Erythroblast (primary cell): ENCODE data around the gene CBFB.

Experiments
- DNase-seq, 2 experiments: peaks; one replicate each; lab custom pipeline; 2025; lab: John Stamatoyannopoulos, UW
- GATA1 ChIP-seq: IDR thresholded peaks from 2 replicates; pipeline ENCODE4 v1.6.1; 2011; ENCODE audit warnings: low read depth, mild to moderate bottlenecking, control low read depth, low read length, moderate library complexity
- POLR2A ChIP-seq: IDR thresholded peaks from 2 replicates; pipeline ENCODE4 v1.6.1; 2011; ENCODE audit warnings: mild to moderate bottlenecking, low read length

Gene CBFB

DNA sequence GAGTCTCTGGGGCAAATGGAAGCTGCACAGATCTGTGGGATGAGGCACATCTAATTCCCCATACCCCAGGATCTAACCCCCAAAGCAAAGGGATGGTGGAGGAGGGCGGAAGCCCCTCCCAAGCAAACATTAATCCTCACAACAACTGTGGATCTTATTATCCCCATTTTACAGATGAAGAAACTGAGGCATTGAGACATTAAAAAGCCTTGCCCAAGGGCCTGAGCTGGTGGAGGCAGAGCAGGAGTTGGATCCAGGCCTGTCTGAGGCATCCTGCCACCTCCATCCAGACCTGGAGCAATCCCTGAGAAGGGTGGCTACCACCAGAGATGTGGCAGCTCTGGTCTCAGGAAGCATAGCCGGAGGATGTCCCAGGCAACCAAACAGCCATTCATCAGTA lies 17.7 kb upstream of the CBFB start:
- no peak for TF ChIP-seq GATA1
- TF ChIP-seq POLR2A: no peak
- no peak for DNase-seq

DNA sequence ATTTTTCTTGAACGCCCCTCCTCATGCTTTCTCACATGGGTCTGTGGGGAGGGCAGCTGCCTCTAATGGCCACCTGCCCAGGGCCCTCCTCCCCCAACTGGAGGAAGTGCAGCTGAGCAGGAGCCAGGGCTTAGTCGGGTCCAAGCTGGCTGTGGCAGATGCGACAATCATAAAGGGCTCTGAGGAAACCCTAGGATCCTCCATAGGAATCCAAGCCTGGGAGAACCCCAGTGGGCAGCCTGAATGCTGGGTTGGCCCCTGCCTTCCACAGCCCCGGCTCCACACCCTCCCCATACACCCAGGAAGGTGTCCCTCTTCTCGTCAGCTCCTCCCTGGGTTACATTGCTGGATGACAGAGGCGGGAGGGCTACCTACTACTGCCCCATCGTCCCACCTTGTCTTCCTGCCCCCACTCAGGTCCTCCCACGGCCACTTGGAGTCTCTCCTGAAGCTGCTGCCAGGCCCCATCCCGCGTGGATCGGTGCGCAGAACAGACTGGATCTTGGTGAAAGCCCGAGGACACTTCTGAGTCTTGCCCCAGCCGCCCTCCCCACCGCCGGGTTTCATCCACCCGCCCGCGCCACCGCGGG lies 15.6 kb upstream of the CBFB start:
- no peak for DNase-seq
- TF ChIP-seq GATA1 (no peak), POLR2A (no peak)

DNA sequence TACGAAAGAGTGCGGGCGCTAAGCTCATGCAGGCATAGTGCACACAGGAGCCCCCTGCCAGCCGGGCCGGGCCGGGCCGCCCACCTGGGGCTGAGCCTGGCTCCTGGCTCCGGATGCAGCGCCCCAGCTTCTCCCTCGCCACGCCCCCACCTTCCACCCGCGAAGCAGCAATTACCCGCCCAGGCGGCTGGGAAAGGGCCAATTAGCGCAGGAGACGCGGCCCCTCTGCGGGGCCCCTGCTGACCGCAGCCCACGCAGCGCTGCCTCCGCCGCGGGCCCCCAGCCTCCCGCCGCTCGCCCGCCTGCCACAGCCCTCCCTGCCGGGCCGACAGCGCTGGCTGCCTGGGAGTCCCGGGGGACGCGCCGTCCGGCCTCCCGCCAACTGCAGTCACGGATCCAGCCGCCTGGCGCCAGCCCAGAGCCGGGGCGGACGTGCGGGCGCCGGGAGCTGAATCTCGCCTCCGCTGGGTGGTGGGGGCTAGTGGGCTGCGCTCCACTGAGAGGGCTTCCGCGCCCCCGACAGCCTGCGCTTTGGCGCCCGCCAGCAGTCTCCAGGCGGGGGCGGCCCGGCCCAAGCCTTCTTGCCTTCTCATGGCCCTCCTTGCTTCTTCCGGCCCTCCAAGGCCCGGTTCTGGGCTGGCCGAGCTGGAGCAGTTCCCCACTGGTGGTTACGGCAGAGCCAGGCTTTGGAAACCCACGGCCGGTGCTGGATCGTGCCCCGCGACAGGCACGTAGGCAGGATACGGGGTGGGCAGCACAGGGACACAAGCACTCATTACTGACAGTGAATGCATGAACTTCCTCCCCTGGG lies 14.9 kb upstream of the CBFB start:
- no peak for TF ChIP-seq POLR2A
- TF ChIP-seq GATA1: no peak
- peak; percentile 20 to 21 for DNase-seq

DNA sequence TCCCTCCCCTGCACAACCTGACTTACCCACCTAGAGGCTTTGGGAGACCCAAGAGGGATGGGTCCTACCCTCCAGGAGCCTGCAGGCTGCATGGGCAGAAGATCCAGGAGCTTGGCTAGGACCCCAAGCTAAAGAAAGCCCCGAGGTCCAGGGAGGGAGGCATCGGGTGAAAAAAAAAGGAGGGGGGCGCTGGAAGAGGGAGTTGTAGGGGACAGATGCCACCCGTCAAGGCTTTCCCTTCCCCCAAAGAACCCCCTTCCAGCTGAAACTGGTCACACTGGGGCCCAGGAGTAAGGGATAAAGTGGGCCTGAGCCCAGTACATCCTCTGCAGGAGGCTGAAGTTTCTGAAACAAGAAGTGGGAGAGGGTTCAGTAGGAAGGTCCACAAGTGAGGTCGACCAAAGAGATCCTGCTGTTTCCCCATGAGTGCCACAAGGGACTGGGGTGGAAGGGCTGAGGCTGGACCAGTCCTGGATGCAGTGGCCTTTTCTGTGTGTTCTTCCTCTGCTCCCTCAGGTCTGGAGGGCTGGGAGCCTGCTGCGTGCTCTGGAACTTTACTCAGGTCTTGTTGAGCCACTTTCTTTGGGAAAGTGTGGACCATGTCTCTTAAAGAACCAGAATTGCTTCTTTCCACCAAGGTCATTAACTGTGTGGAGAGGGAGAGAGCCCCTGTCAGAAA lies 14.2 kb upstream of the CBFB start:
- DNase-seq: no peak
- no peak for TF ChIP-seq GATA1

DNA sequence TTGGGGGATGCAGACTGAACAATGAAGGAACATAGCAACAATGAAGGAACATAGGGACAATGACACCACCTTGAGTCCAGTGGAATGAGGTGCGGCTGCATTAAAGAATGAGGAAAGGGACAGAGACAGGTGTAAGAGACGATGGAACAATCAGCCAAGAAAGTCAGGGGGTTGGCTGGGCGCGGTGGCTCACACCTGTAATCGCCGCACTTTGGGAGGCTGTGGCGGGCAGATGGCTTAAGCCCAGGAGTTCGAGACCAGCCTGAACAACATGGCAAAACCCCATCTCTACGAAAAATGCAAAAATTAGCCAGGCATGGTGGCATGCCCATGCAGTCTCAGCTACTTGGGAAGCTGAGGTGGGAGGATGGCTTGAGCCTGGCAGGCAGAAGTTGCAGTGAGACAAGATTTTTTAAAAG lies 13.6 kb upstream of the CBFB start:
- TF ChIP-seq POLR2A: no peak
- TF ChIP-seq GATA1: no peak
- DNase-seq: no peak

DNA sequence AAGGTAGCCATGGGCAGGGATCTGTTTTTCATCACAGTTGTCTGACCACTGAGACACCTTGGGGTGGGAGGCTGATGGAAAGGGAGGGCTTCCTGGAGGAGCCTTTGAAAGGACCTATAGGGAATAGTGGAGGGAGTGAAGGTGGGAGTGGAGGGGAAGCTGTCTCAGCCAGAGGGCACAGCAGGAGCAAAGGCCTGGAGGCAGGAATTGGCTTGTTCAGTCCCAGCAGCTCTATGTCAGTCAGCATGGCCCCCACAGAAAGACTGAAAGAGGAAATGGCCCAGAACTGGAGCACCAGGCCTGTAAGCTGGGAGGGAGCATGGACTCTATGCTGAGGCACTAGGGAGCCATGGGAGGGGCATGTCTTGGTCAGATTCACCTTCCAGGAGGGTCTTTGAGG lies 12.8 kb upstream of the CBFB start:
- no peak for TF ChIP-seq POLR2A
- no peak for TF ChIP-seq GATA1

DNA sequence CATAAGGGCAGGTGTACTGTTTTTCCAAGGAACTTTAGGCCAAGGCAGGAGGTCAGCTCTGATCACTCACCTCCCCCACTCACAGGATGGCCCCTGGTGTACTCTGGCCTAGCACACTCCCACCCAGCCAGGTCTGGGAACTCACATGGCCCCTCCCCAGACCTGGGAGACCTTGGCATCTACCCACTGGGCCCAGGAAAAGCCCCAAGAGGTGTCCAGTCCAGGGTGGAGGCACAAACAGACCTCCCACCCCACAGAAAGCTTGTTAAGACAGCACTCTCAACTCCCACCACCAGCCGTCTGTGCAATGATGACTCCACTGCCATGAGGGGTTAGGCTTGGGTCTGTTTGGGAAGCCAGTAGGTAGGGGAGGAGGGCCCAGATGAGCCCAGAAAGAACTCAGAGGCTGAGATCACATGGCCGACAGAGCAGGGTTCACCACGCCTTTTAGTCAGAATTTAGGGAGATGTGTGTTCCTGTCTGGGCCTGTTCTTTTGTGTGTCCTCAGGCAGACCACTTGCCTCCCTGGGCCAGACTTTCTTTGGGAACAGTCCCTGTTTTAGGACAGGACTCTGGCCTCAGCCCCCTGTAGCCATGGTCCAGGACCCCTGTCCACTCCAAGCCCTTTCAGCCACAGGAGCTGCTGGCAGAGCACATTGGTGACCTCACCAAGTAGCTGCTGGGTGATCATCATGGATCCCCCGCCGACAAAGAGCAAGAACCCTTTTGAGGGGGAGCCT lies 12.1 kb upstream of the CBFB start:
- DNase-seq: no peak
- TF ChIP-seq POLR2A (no peak), GATA1 (no peak)

More for the DNA sequence above, 12.8 kb upstream of the CBFB start:
- no peak for DNase-seq

DNA sequence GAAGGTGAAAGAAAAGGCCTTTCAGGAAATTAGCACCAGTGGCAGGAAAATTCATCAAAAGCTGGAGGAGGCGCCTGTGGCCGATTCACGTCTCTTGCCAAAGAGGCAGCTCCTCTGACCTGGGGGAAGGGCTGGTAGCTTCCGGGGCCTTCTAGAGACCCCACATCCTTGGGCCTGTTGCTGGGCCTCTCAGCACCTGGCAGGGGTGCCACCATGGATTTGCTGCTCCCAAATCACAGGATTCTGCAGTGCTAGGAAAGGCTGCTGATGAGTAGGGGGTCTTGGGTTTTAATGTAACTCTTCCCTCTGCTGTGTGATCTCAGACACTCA lies 11.6 kb upstream of the CBFB start:
- no peak for DNase-seq
- TF ChIP-seq POLR2A (no peak), GATA1 (no peak)

DNA sequence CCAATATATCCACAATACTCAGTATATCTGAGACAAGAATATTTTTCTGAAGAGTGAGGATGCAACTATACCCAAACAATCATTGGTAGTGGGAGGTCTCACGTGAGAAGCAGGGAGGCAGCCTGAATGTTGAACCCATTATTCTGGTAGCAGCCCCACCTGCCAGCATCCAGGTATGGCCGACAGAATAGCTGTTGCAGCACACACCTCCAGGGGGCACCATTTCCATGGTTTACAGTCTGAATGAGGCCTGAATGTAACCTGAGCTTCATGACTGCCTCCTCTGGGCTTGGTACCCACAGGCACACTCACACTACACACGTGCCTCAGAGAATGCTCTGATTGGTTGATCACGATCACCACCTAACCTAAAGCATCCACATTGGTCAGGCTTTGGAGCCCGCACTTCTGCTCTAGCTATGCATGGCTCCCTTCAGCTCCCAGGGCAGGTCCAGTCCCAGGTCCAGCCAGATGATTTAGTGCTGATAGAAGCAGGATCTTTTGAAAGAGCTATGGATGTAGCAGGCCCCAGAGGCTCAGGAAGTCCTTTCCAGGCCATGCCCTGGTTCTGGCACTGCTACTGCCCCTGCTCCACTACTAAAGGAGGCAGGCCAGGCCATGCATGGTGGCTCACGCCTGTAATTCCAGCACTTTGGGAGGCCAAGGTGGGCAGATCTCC lies 11.0 kb upstream of the CBFB start:
- TF ChIP-seq POLR2A (no peak), GATA1 (no peak)
- DNase-seq: peak; percentile 76 to 79

DNA sequence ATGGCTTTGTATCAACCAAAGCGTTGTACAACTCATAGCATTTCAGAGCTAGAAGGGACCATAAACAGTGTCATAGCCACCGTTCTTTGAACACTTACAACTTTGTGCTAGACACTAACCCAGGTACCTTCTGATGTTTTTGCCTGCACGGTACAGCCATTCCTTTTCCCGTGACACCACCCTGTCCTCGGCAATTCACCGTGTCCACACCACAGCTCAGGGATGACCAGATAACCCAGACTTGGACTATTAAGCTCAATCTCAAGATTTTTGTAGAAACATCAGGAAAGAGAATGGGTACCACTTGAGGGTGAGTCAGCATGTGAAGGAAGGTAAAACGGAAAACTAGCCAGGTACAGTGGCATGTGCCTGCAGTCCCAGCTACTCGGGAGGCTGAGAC lies 9.8 kb upstream of the CBFB start:
- DNase-seq: no peak
- no peak for TF ChIP-seq GATA1
- no peak for TF ChIP-seq POLR2A

DNA sequence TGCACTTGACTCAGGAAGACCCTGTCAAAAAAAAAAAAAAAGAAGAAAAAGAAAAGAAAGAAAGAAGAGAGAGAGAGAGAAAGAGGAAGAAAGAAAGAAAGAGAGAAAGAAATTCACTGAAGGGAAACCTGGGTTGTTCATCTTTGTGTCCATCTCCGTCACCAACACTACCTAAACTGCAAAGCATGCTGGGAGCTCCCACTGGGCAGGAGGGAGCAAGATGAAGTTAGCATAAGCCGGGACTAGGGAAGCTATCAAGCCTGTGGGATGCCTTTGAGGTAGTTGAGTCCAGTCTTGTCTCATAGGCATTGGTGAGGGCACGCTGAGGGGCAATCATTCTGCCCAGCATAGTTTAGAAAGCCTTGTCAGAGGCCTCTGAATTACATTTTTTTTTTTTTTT lies 7.6 kb upstream of the CBFB start:
- TF ChIP-seq GATA1 (no peak), POLR2A (no peak)
- DNase-seq: no peak

DNA sequence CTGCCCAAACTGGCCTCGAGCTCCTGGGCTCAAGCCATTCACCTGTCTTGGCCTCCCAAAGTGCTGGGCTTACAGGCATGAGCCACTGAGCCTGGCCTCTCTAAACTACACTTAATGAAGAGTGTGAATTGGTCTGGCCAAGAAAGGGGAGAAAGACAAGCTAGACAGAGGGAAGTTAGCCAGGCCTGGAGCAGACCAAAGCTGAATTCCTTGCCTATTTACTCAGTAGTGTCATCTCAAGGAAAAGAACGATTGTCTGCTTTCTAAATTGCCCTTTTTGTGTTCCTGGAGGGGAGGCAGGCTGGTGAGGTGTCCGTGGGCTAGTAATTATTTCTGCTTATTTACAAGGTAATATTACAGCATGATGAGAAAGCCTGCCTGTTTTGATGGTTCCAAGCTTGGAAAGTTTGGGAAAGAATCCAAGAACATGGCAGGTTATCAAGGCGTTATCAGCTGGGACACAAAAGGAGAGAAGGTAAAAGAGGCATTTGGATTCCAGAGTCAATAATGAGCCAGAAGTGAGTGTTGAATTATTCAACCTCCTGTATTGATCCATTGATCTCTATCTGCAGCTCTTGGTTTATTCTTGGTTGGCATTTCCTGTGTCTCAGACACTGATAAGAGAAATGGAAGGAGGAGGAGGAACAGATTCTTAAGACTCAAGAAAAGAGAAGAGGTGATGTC lies 6.3 kb upstream of the CBFB start:
- no peak for DNase-seq
- TF ChIP-seq GATA1 (no peak), POLR2A (no peak)

DNA sequence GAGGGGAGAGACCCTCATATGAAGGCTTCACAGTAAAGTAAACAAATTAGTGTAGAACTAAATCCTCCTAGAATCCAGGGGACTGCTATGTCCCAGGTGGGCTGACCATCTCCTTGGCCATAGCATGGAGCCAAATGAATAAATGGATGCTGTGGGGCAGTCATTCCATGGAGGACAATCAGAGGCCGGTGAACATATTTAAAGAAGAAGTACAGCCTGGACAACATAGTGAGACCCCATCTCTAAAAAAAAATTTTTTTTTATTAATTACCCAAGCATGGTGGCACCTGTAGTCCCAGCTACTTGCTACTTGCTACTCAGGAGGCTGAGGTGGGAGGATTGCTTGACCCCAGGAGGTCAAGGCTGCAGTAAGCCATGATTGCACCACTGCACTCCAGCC lies 5.3 kb upstream of the CBFB start:
- no peak for DNase-seq

More for the DNA sequence above, 5.3 kb upstream of the CBFB start:
- TF ChIP-seq GATA1: no peak
- TF ChIP-seq POLR2A: no peak
